ENCODE data around the gene CDCA8. TPM values are rescaled to one million over a fixed set of nuclear protein-coding genes. Genes with fewer than 3 reads are reported as not detected.

Gene CDCA8
- total RNA-seq, 4 donors from 2014 or later = 0.18 to 5.9 TPM; not detected in 2

- intact Hi-C loops (cut with DNase I; ENCODE audit: low total_unique reads) = no loop called here
- H3K27ac ChIP-seq = no peak overlapping the region
- no peaks in the 10 kb centered on the region for H3K4me1 ChIP-seq
- no peaks in the 10 kb centered on the region for H3K36me3 ChIP-seq
- TF ChIP-seq CTCF (IDR thresholded peaks at IDR 0.05) (no peak), POLR2A (IDR thresholded peaks at IDR 0.05) (no peak)
- DNase-seq = no peak
- H3K4me3 ChIP-seq = no peak overlapping the region
- no peaks in the 10 kb centered on the region for H3K9me3 ChIP-seq
- peaks cover 0 to 3% of the 10 kb centered on the region in 2 donors for H3K27me3 ChIP-seq
Observed at GRCh38 chr1:37739222-37739621, 46.9 kb downstream of the CDCA8 start.

GRCh38 chr1:37741130-37741529, 48.8 kb downstream of the CDCA8 start:
- peaks cover 0 to 3% of the 10 kb centered on the region in 2 donors for H3K27me3 ChIP-seq
- no peaks in the 10 kb centered on the region for H3K36me3 ChIP-seq
- no peak overlapping the region for H3K4me3 ChIP-seq
- TF ChIP-seq POLR2A (IDR thresholded peaks at IDR 0.05) (no peak), CTCF (IDR thresholded peaks at IDR 0.05) (no peak)
- intact Hi-C loops (cut with DNase I; ENCODE audit: low total_unique reads) = no loop called here
- DNase-seq = no peak
- H3K27ac ChIP-seq = no peak overlapping the region
- H3K4me1 ChIP-seq = no peaks in the 10 kb centered on the region
- no peaks in the 10 kb centered on the region for H3K9me3 ChIP-seq

GRCh38 chr1:37741662-37742061, 49.3 kb downstream of the CDCA8 start:
- Histone ChIP-seq H3K27me3 (peaks cover 0 to 3% of the 10 kb centered on the region in 2 donors), H3K4me3 (no peak overlapping the region), H3K36me3 (no peaks in the 10 kb centered on the region), H3K27ac (no peak overlapping the region), H3K9me3 (no peaks in the 10 kb centered on the region), H3K4me1 (no peaks in the 10 kb centered on the region)
- intact Hi-C loops (cut with DNase I; ENCODE audit: low total_unique reads) = no loop called here
- DNase-seq = no peak
- TF ChIP-seq POLR2A (IDR thresholded peaks at IDR 0.05) (no peak), CTCF (IDR thresholded peaks at IDR 0.05) (no peak)

- intact Hi-C loops (cut with DNase I; ENCODE audit: low total_unique reads) = no loop called here
- no peak overlapping the region for H3K4me3 ChIP-seq
Observed at GRCh38 chr1:37746806-37747205, 54.5 kb downstream of the CDCA8 start.

GRCh38 chr1:37748565-37748964, 56.2 kb downstream of the CDCA8 start:
- Histone ChIP-seq H3K27ac (no peak overlapping the region), H3K4me1 (no peaks in the 10 kb centered on the region), H3K9me3 (peaks cover 0 to 3% of the 10 kb centered on the region in 2 donors), H3K36me3 (no peaks in the 10 kb centered on the region), H3K27me3 (peaks cover 0 to 16% of the 10 kb centered on the region in 2 donors), H3K4me3 (no peak overlapping the region)
- no peak for DNase-seq
- no peak for TF ChIP-seq POLR2A (IDR thresholded peaks at IDR 0.05)
- no peak for TF ChIP-seq CTCF (IDR thresholded peaks at IDR 0.05)
- intact Hi-C loops (cut with DNase I; ENCODE audit: low total_unique reads) = no loop called here

More at GRCh38 chr1:37746806-37747205, 54.5 kb downstream of the CDCA8 start:
- peaks cover 0 to 3% of the 10 kb centered on the region in 2 donors for H3K9me3 ChIP-seq
- DNase-seq = no peak
- H3K4me1 ChIP-seq = no peaks in the 10 kb centered on the region
- H3K36me3 ChIP-seq = no peaks in the 10 kb centered on the region
- TF ChIP-seq POLR2A (IDR thresholded peaks at IDR 0.05) (no peak), CTCF (IDR thresholded peaks at IDR 0.05) (no peak)
- peaks cover 0 to 10% of the 10 kb centered on the region in 2 donors for H3K27me3 ChIP-seq
- H3K27ac ChIP-seq = no peak overlapping the region

Data from uterus (tissue), 4 donors.